Neural progenitor cell (in vitro differentiated cells): Measurements from ENCODE around the gene ZNF831. TPM values are rescaled to one million over a fixed set of nuclear protein-coding genes. Genes with fewer than 3 reads are reported as not detected.

Experiments
- DNase-seq: peaks from one replicate; pipeline ENCODE4 v3.0.0-alpha.2; 2016; ENCODE audit warnings: low spot score
- H2AFZ ChIP-seq: fragments of 200-600 bp; sonication (generic); replicated peaks from 2 replicates; pipeline ENCODE4 v1.6.1; 2016; ENCODE audit warnings: antibody characterized with exemption
- H3F3A ChIP-seq: fragments of 200-600 bp; sonication (generic); 2 replicates; pipeline ENCODE4 v1.6.1; 2016; ENCODE audit warnings: antibody characterized with exemption, low read depth
- H3K27ac ChIP-seq: fragments of 200-600 bp; sonication (generic); 2 replicates; pipeline ENCODE4 v1.5.1; 2016; ENCODE audit warnings: mild to moderate bottlenecking
- H3K27me3 ChIP-seq: fragments of 200-600 bp; sonication (generic); 2 replicates; pipeline ENCODE4 v1.6.1; 2016; ENCODE audit warnings: mild to moderate bottlenecking, moderate library complexity
- H3K36me3 ChIP-seq: fragments of 200-600 bp; sonication (generic); 2 replicates; pipeline ENCODE4 v1.5.1; 2016
- H3K4me1 ChIP-seq: fragments of 200-600 bp; sonication (generic); 2 replicates; pipeline ENCODE4 v1.6.1; 2016; ENCODE audit warnings: mixed run types
- H3K4me2 ChIP-seq: fragments of 200-600 bp; sonication (generic); 2 replicates; pipeline ENCODE4 v1.6.1; 2016
- H3K4me3 ChIP-seq: fragments of 200-600 bp; sonication (generic); 2 replicates; pipeline ENCODE4 v1.5.1; 2016
- H3K79me2 ChIP-seq: fragments of 200-600 bp; sonication (generic); 2 replicates; pipeline ENCODE4 v1.6.1; 2016; ENCODE audit warnings: low read depth
- H3K9ac ChIP-seq: fragments of 200-600 bp; sonication (generic); 2 replicates; pipeline ENCODE4 v1.6.1; 2016
- H3K9me3 ChIP-seq: fragments of 200-600 bp; sonication (generic); 2 replicates; pipeline ENCODE4 v1.5.1; 2016; ENCODE audit warnings: low read depth
- H4K20me1 ChIP-seq: fragments of 200-600 bp; sonication (generic); 2 replicates; pipeline ENCODE4 v1.6.1; 2016; ENCODE audit warnings: low read depth
- H3K27ac Mint-ChIP-seq: 3 replicates; pipeline ENCODE4 v1.8.0; 2021; ENCODE audit warnings: mixed read lengths
- H3K27me3 Mint-ChIP-seq: 2 replicates; pipeline ENCODE4 v1.8.0; 2022; ENCODE audit warnings: low read depth, mild to moderate bottlenecking, inconsistent platforms, moderate library complexity, mixed read lengths; ENCODE audit not compliant: insufficient read depth
- H3K36me3 Mint-ChIP-seq: 3 replicates; pipeline ENCODE4 v1.8.0; 2021; ENCODE audit warnings: mixed read lengths
- H3K4me1 Mint-ChIP-seq: 3 replicates; pipeline ENCODE4 v1.8.0; 2021; ENCODE audit warnings: mixed read lengths
- H3K4me3 Mint-ChIP-seq: 3 replicates; pipeline ENCODE4 v1.8.0; 2021; ENCODE audit warnings: mild to moderate bottlenecking, moderate library complexity, mixed read lengths
- H3K9me3 Mint-ChIP-seq: 3 replicates; pipeline ENCODE4 v1.8.0; 2020; ENCODE audit warnings: mixed read lengths
- EZH2 ChIP-seq: fragments of 200-600 bp; sonication (generic); IDR thresholded peaks from 2 replicates; pipeline ENCODE4 v1.6.1; 2017; ENCODE audit warnings: antibody characterized with exemption, mild to moderate bottlenecking, moderate library complexity
- EZH2phosphoT487 ChIP-seq: fragments of 200-600 bp; sonication (generic); IDR thresholded peaks from 2 replicates; pipeline ENCODE4 v1.6.1; 2017; ENCODE audit warnings: antibody characterized with exemption
- total RNA-seq: library from RNA; depleted of rRNA; stranded (reverse); fragments of >200 nt; gene quantifications from 2 replicates; pipeline ENCODE4 v1.2.3, GENCODE V29; 2015; ENCODE audit warnings: low replicate concordance
- TF ChIP-seq, protein P1 (sequence below): fragments of 200-600 bp; sonication (generic); IDR thresholded peaks from 2 replicates; pipeline ENCODE4 v1.5.1; 2017; ENCODE audit warnings: antibody characterized with exemption, mild to moderate bottlenecking

ZNF831 gene
- total RNA-seq, 1 donor from 2014 or later = not detected

DNA sequence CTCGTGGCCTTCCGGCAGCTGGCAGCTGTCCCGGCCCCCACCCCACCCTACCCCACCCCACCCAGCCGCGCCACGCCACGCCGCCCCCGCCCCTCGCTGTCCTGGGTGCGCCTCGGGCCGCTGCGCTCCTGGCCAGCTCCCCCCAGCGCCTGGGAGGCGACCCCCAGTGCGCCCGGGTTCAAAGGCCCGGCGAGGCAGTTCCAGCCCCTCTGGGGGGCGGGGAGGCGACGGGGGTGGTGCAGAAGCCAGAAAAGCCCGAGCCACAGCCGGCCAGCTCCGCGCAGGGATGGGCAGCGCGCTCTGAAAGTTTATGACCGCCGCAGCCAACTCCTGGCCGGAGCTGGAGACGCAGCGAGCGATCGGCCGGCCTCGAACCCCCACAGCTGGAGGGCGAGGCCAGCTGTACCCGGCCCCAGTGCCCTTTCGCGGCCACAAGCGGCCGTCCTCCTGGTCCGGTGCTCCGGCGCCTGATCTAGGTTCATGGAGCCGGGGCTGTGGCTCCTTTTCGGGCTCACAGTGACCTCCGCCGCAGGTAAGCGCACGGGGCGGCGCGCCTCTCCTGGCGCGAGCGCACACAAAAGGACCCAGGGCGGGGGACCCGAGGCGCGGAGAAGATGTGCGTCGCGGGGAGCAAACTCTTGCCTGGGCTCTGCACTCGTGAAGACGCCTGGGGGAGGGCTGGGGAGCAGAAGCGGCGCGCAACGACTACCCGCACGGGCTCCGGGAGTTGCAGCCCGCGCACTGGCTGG lies 136.9 kb downstream of the ZNF831 start, which contains the start of gene EDN3:
Gene EDN3, plus strand, starts transcription at position 279 of the 749 bp plus-strand sequence. Its CDS starts 202 bp downstream, at position 481.
- no peaks in the 10 kb centered on the region for H3K36me3 ChIP-seq
- H3K27me3 ChIP-seq = peaks cover 95% of the 10 kb centered on the region
- H3F3A ChIP-seq = no peaks in the 10 kb centered on the region
- Mint-ChIP-seq H3K4me3 (peak within 1 kb of the TSS; percentile 18), H3K27me3 (peaks cover 44% of the 10 kb centered on the region), H3K36me3 (no peaks in the 10 kb centered on the region), H3K9me3 (no peaks in the 10 kb centered on the region), H3K27ac (no peak within 1 kb of the TSS), H3K4me1 (peaks cover 3% of the 10 kb centered on the region)
- H3K9me3 ChIP-seq = no peaks in the 10 kb centered on the region
- H3K4me3 ChIP-seq = peak within 1 kb of the TSS; percentile 64
- H3K9ac ChIP-seq = no peak within 1 kb of the TSS
- peak within 1 kb of the TSS; percentile 97 for H2AFZ ChIP-seq
- H3K4me2 ChIP-seq = peak within 1 kb of the TSS; percentile 95
- no peak within 1 kb of the TSS for H3K27ac ChIP-seq
- peaks cover 19% of the 10 kb centered on the region for H3K4me1 ChIP-seq
- H4K20me1 ChIP-seq = no peaks in the 10 kb centered on the region
- no peaks in the 10 kb centered on the region for H3K79me2 ChIP-seq
- TF ChIP-seq, protein P1, sequence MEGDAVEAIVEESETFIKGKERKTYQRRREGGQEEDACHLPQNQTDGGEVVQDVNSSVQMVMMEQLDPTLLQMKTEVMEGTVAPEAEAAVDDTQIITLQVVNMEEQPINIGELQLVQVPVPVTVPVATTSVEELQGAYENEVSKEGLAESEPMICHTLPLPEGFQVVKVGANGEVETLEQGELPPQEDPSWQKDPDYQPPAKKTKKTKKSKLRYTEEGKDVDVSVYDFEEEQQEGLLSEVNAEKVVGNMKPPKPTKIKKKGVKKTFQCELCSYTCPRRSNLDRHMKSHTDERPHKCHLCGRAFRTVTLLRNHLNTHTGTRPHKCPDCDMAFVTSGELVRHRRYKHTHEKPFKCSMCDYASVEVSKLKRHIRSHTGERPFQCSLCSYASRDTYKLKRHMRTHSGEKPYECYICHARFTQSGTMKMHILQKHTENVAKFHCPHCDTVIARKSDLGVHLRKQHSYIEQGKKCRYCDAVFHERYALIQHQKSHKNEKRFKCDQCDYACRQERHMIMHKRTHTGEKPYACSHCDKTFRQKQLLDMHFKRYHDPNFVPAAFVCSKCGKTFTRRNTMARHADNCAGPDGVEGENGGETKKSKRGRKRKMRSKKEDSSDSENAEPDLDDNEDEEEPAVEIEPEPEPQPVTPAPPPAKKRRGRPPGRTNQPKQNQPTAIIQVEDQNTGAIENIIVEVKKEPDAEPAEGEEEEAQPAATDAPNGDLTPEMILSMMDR = no peak
- TF ChIP-seq EZH2phosphoT487 (peak; percentile 91), EZH2 (peak; percentile 93)
- peak; percentile 54 for DNase-seq

DNA sequence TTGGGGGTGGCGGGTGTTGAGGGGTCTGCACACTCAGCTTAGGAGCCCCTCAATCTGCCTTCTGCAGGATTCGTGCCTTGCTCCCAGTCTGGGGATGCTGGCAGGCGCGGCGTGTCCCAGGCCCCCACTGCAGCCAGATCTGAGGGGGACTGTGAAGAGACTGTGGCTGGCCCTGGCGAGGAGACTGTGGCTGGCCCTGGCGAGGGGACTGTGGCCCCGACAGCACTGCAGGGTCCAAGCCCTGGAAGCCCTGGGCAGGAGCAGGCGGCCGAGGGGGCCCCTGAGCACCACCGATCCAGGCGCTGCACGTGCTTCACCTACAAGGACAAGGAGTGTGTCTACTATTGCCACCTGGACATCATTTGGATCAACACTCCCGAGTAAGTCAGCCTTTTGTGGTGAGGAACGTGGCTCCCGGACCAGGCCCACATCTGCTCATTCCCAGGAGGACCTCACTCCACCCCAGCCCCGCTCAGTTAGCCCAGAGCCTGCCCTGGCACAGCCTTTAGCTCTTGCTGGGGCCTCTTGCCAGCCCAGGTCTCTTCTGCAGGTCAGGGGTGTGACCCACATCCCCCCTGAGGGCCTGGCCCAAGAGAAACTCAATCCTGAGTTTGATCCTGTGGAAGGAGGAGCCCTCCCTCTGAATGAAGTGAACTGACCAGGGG lies 137.9 kb downstream of the ZNF831 start:
- H4K20me1 ChIP-seq = no peaks in the 10 kb centered on the region
- H3K79me2 ChIP-seq = no peaks in the 10 kb centered on the region
- no peaks in the 10 kb centered on the region for H3F3A ChIP-seq
- H3K4me2 ChIP-seq = peak overlapping the region; percentile 95
- H2AFZ ChIP-seq = no peak overlapping the region
- Mint-ChIP-seq H3K27ac (no peak overlapping the region), H3K4me1 (peaks cover 3% of the 10 kb centered on the region), H3K36me3 (no peaks in the 10 kb centered on the region), H3K9me3 (no peaks in the 10 kb centered on the region), H3K27me3 (peaks cover 43% of the 10 kb centered on the region), H3K4me3 (no peak overlapping the region)
- peaks cover 87% of the 10 kb centered on the region for H3K27me3 ChIP-seq
- no peak overlapping the region for H3K27ac ChIP-seq
- no peak overlapping the region for H3K4me3 ChIP-seq
- H3K4me1 ChIP-seq = peaks cover 19% of the 10 kb centered on the region
- no peak overlapping the region for H3K9ac ChIP-seq
- TF ChIP-seq EZH2 = no peak
- TF ChIP-seq EZH2phosphoT487 = no peak
- TF ChIP-seq, protein P1 = no peak
- no peaks in the 10 kb centered on the region for H3K36me3 ChIP-seq
- no peaks in the 10 kb centered on the region for H3K9me3 ChIP-seq
- DNase-seq = no peak

DNA sequence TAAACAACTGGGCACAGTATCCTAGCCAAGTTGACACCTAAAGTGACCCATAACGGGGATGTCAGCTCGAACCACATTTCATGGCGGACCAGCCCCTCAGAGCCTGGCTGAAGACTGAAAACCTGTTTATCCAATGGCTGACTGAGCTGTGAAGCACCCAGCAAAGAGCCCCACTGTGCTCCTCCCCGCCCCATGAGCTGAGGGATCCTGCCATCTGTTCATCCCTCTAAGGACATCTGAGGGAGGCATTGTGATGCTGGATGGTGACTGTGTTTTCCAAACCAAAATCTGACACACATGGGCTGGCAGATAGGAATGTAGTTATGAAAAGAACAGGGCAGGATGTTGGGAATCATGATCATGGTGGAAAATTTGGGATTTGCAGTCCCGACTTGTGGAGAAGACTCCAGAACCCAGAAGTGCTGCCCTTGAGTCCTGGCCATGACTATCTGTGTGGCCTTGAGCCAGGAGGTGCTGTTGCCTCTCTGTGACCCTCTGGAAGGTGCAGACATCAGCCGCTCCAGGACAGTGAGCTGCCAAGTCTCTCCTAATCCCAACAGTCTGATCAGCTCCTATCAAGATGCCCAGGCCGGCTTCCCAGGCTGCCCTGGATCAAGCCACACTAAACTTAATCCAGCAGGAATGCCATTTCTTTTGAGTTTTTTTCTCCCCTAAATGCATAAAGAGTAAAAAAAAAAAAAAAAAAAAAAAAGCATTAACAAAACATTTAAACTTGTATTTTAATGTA lies 142.5 kb downstream of the ZNF831 start:
- H3K27me3 Mint-ChIP-seq = peaks cover 22% of the 10 kb centered on the region
- TF ChIP-seq EZH2phosphoT487 = no peak
- no peak for TF ChIP-seq EZH2
- DNase-seq = no peak
- H3K4me3 Mint-ChIP-seq = no peak overlapping the region
- H3K9me3 Mint-ChIP-seq = no peaks in the 10 kb centered on the region
- H3K4me2 ChIP-seq = no peak overlapping the region
- H3F3A ChIP-seq = peaks cover 3% of the 10 kb centered on the region
- H3K36me3 ChIP-seq = no peaks in the 10 kb centered on the region
- no peaks in the 10 kb centered on the region for H3K79me2 ChIP-seq
- peaks cover 42% of the 10 kb centered on the region for H3K27me3 ChIP-seq
- peaks cover 15% of the 10 kb centered on the region for H3K4me1 ChIP-seq
- H2AFZ ChIP-seq = no peak overlapping the region
- no peaks in the 10 kb centered on the region for H3K9me3 ChIP-seq
- no peaks in the 10 kb centered on the region for H4K20me1 ChIP-seq
- no peaks in the 10 kb centered on the region for H3K36me3 Mint-ChIP-seq
- H3K4me3 ChIP-seq = no peak overlapping the region
- peaks cover 13% of the 10 kb centered on the region for H3K4me1 Mint-ChIP-seq
- H3K9ac ChIP-seq = no peak overlapping the region
- H3K27ac Mint-ChIP-seq = no peak overlapping the region
- H3K27ac ChIP-seq = no peak overlapping the region
